A673 (cell line): Measurements from ENCODE around the gene TUBGCP3. TPM values are rescaled to one million over a fixed set of nuclear protein-coding genes. Genes with fewer than 3 reads are reported as not detected.

ENCODE experiments used
- BruUV-seq: library from RNA; stranded (reverse); fragments of 400-500 nt; replicated peaks from 2 replicates; lab custom pipeline; 2021; lab: Mats Ljungman, UMichigan
- CTCF ChIA-PET: fragments of 300-600 bp; sonication (Branson Sonifier 250); formaldehyde crosslinking; loops from one replicate; lab custom pipeline; 2022; ENCODE audit warnings: antibody characterized with exemption; lab: Charles Lee
- POLR2A ChIA-PET: fragments of 300-600 bp; sonication (Branson Sonifier 250); formaldehyde crosslinking; loops from one replicate; lab custom pipeline; 2022; ENCODE audit warnings: antibody characterized with exemption; ENCODE audit not compliant: low non-redundant PET; lab: Charles Lee
- DNase-seq: peaks from one replicate; pipeline ENCODE4 v3.0.0-alpha.2; 2015; ENCODE audit warnings: low spot score
- H3K27ac ChIP-seq: fragments of 200-600 bp; sonication (generic); 2 replicates; pipeline ENCODE4 v1.5.1; 2016; ENCODE audit warnings: mixed run types, low read depth, mild to moderate bottlenecking, mixed read lengths, antibody characterized with exemption, low read length; ENCODE audit not compliant: poor library complexity, severe bottlenecking
- H3K27me3 ChIP-seq: fragments of 200-600 bp; sonication (generic); replicated peaks from 2 replicates; pipeline ENCODE4 v1.6.1; 2017; ENCODE audit warnings: mixed run types, low read depth, mild to moderate bottlenecking, mixed read lengths, antibody characterized with exemption, low read length; ENCODE audit not compliant: insufficient read depth, poor library complexity
- H3K36me3 ChIP-seq: fragments of 200-600 bp; sonication (generic); 2 replicates; pipeline ENCODE4 v1.6.1; 2016; ENCODE audit warnings: mixed run types, mild to moderate bottlenecking, mixed read lengths, antibody characterized with exemption, low read length; ENCODE audit not compliant: insufficient read depth, poor library complexity, severe bottlenecking
- H3K4me1 ChIP-seq: fragments of 200-600 bp; sonication (generic); 2 replicates; pipeline ENCODE4 v1.6.1; 2017; ENCODE audit warnings: mixed run types, mild to moderate bottlenecking, mixed read lengths, antibody characterized with exemption, low read length; ENCODE audit not compliant: insufficient read depth, poor library complexity, severe bottlenecking
- H3K4me3 ChIP-seq: fragments of 200-600 bp; sonication (generic); 2 replicates; pipeline ENCODE4 v1.5.1; 2016; ENCODE audit warnings: low read depth, mixed run types, mild to moderate bottlenecking, mixed read lengths, low read length; ENCODE audit not compliant: poor library complexity, severe bottlenecking
- H3K9me3 ChIP-seq: fragments of 200-600 bp; sonication (generic); 2 replicates; pipeline ENCODE4 v1.6.1; 2016; ENCODE audit warnings: mixed run types, low read depth, mild to moderate bottlenecking, mixed read lengths, antibody characterized with exemption, low read length; ENCODE audit not compliant: poor library complexity, severe bottlenecking
- CTCF ChIP-seq: fragments of 300-800, 200-600 bp; sonication (generic); conservative IDR thresholded peaks from 2 replicates; pipeline ENCODE4 v1.5.1; 2017; ENCODE audit warnings: low read depth, mild to moderate bottlenecking, antibody characterized with exemption, low read length, moderate library complexity, mixed read lengths
- EZH2 ChIP-seq: fragments of 200-600 bp; sonication (generic); IDR thresholded peaks from 2 replicates; pipeline ENCODE4 v1.6.1; 2017; ENCODE audit warnings: borderline replicate concordance, low read depth, mild to moderate bottlenecking, mixed read lengths, antibody characterized with exemption, low read length; ENCODE audit not compliant: poor library complexity, severe bottlenecking
- intact Hi-C: fragments of 100-400 bp; cut with micrococcal nuclease; formaldehyde crosslinking; loops from one replicate; pipeline ENCODE4 v1.10.0; 2022; ENCODE audit not compliant: unreplicated experiment
- total RNA-seq: library from RNA; stranded (reverse); gene quantifications from 2 replicates; pipeline ENCODE4 v1.2.3, GENCODE V29; 2021

TUBGCP3 gene
- total RNA-seq, 1 experiment from 2014 or later: 61.4 TPM

DNA sequence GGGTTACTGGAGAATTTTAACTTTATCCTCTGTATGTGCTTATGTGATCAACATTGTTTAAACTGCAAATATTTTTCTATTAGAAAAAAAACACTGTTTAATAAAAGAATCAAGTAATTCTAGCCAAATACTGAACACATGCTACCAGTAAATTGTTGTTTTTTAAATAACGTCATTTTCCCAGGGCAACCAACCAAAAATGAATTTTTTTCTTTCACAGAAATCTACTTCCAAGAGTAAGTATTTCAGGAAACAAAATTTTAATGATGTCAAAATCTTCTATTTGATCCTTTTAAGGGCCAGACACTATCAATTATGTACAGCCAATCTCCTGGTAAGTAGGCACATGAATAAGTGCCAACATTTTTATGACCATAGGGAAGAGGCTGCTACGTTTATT lies 57.1 kb downstream of the TUBGCP3 start:
- peaks cover 7% of the 10 kb centered on the region for H3K36me3 ChIP-seq
- POLR2A ChIA-PET: interaction anchor here (0.6 kb wide), 1 partner anchor 62 kb away, joined by 3 read pairs; no protein-coding TSS in a partner anchor
- H3K27me3 ChIP-seq: no peaks in the 10 kb centered on the region
- no TSS peak for BruUV-seq
- no peak overlapping the region for H3K4me3 ChIP-seq
- no peak for DNase-seq
- intact Hi-C loops: no loop called here
- H3K27ac ChIP-seq: no peak overlapping the region
- no peaks in the 10 kb centered on the region for H3K9me3 ChIP-seq
- H3K4me1 ChIP-seq: peaks cover 27% of the 10 kb centered on the region
- CTCF ChIA-PET: no interaction called here
- TF ChIP-seq CTCF: no peak
- no peak for TF ChIP-seq EZH2

GRCh38 chr13:112529216-112529615 lies 58.7 kb downstream of the TUBGCP3 start:
- Histone ChIP-seq H3K4me3 (no peak overlapping the region), H3K27me3 (no peaks in the 10 kb centered on the region), H3K36me3 (peaks cover 7% of the 10 kb centered on the region), H3K9me3 (no peaks in the 10 kb centered on the region), H3K4me1 (peaks cover 27% of the 10 kb centered on the region), H3K27ac (no peak overlapping the region)
- TF ChIP-seq CTCF (no peak), EZH2 (no peak)
- DNase-seq: no peak
- intact Hi-C loops: no loop called here
- no TSS peak for BruUV-seq
- CTCF ChIA-PET: no interaction called here
- POLR2A ChIA-PET: no interaction called here

GRCh38 chr13:112526146-112526853 lies 61.7 kb downstream of the TUBGCP3 start:
- no peak overlapping the region for H3K27ac ChIP-seq
- no TSS peak for BruUV-seq
- no peak for TF ChIP-seq EZH2
- TF ChIP-seq CTCF: no peak
- H3K27me3 ChIP-seq: no peaks in the 10 kb centered on the region
- POLR2A ChIA-PET: no interaction called here
- H3K4me3 ChIP-seq: no peak overlapping the region
- H3K36me3 ChIP-seq: peaks cover 18% of the 10 kb centered on the region
- intact Hi-C loops: no loop called here
- no peak for DNase-seq
- peaks cover 7% of the 10 kb centered on the region for H3K4me1 ChIP-seq
- H3K9me3 ChIP-seq: no peaks in the 10 kb centered on the region
- CTCF ChIA-PET: no interaction called here
